Esophagus squamous epithelium (tissue), 4 donors: Measurements from ENCODE around the gene TMEM123.

Experiments used
- POLR2A ChIP-seq, 4 donors: fragments of 450-650 bp; IDR thresholded peaks; one replicate each; pipeline ENCODE4 v1.6.1; 2017; ENCODE audit warnings: antibody characterized with exemption in 4 of 4, mild to moderate bottlenecking in 4 of 4, moderate library complexity in 3 of 4
- TF ChIP-seq, protein P1 (sequence below), 6 experiments: fragments of 450-650 bp in 4 of 6; fragments of 200-600 bp in 2 of 6; sonication (generic) in 2 of 6; IDR thresholded peaks; one replicate each; pipeline ENCODE4 v1.5.1; 2016 to 2019; ENCODE audit warnings: antibody characterized with exemption in 6 of 6, mild to moderate bottlenecking in 4 of 6, moderate library complexity in 4 of 6

DNA sequence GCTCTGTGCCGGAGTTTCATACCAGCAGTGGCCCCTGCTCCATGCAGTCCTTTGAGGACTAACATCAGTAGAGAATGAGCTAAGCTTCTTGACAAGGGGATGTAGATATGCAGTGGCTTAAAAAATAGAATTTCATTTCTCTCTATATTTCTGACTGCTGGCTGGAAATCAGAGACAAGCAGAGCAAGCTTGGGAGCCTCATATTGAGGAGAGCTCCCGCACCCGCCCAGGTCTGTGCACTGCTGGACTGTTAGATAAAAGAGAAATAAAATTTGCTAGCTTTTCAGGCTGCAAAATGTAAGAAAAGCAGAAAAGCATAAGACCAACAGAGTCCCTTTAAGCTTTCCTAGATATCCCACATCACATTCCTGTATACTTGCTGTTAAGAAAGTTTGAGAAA lies 46.6 kb upstream of the TMEM123 start:
- TF ChIP-seq, protein P1, sequence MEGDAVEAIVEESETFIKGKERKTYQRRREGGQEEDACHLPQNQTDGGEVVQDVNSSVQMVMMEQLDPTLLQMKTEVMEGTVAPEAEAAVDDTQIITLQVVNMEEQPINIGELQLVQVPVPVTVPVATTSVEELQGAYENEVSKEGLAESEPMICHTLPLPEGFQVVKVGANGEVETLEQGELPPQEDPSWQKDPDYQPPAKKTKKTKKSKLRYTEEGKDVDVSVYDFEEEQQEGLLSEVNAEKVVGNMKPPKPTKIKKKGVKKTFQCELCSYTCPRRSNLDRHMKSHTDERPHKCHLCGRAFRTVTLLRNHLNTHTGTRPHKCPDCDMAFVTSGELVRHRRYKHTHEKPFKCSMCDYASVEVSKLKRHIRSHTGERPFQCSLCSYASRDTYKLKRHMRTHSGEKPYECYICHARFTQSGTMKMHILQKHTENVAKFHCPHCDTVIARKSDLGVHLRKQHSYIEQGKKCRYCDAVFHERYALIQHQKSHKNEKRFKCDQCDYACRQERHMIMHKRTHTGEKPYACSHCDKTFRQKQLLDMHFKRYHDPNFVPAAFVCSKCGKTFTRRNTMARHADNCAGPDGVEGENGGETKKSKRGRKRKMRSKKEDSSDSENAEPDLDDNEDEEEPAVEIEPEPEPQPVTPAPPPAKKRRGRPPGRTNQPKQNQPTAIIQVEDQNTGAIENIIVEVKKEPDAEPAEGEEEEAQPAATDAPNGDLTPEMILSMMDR (IDR thresholded peaks at IDR 0.05), result no peak
- TF ChIP-seq POLR2A (IDR thresholded peaks at IDR 0.05), result no peak
